GM19025 (cell line): ENCODE results near the gene EXOC1L.
A peak's percentile ranks its signal among the peaks of the same experiment; 100 is the strongest.
"Not testable (repeated sequence)": the region's sequence is repeated elsewhere in the genome, so short reads cannot be mapped to it uniquely, and the experiment has no call there.

Experiments
- ATAC-seq: cut with Tn5 transposase; IDR thresholded peaks from one replicate; pipeline ENCODE4 v1.9.1; 2021; ENCODE audit warnings: mild to moderate bottlenecking, low read depth, moderate library complexity; ENCODE audit not compliant: unreplicated experiment

Gene EXOC1L

GRCh38 chr4:55834086-55834795, 14.7 kb downstream of the EXOC1L start:
- no peak for ATAC-seq

GRCh38 chr4:55837903-55838302, 18.3 kb downstream of the EXOC1L start:
- ATAC-seq: no peak

GRCh38 chr4:55838356-55838755, 18.8 kb downstream of the EXOC1L start:
- ATAC-seq: no peak

GRCh38 chr4:55838952-55839351, 19.4 kb downstream of the EXOC1L start:
- ATAC-seq: no peak

- no peak for ATAC-seq
These were observed 21.4 kb downstream of the EXOC1L start for GRCh38 chr4:55840956-55841355.

GRCh38 chr4:55841373-55842239, 22.0 kb downstream of the EXOC1L start:
- ATAC-seq: not testable (repeated sequence)

- not testable (repeated sequence) for ATAC-seq
These were observed 22.7 kb downstream of the EXOC1L start for GRCh38 chr4:55842312-55842711.

GRCh38 chr4:55849724-55850123, 30.1 kb downstream of the EXOC1L start:
- no peak for ATAC-seq

- no peak for ATAC-seq
These were observed 32.3 kb downstream of the EXOC1L start for GRCh38 chr4:55851885-55852284.

- peak; percentile 96 for ATAC-seq
These were observed 34.0 kb downstream of the EXOC1L start, which contains the start of gene EXOC1 for GRCh38 chr4:55853484-55854046. Gene EXOC1, plus strand, starts transcription at chr4:55853648. Its CDS starts 4,676 bp downstream, at chr4:55858324.

- ATAC-seq: no peak
These were observed 34.5 kb downstream of the EXOC1L start for GRCh38 chr4:55854129-55854528.

GRCh38 chr4:55857586-55857985, 38.0 kb downstream of the EXOC1L start:
- no peak for ATAC-seq

- no peak for ATAC-seq
These were observed 40.1 kb downstream of the EXOC1L start for GRCh38 chr4:55859711-55860110.

- no peak for ATAC-seq
These were observed 45.1 kb downstream of the EXOC1L start for GRCh38 chr4:55864577-55865223.

GRCh38 chr4:55865228-55865806, 45.7 kb downstream of the EXOC1L start:
- no peak for ATAC-seq

- peak; percentile 65 for ATAC-seq
These were observed 46.8 kb downstream of the EXOC1L start for GRCh38 chr4:55866290-55866907.

GRCh38 chr4:55866973-55867574, 47.5 kb downstream of the EXOC1L start:
- peak; percentile 75 for ATAC-seq

- no peak for ATAC-seq
These were observed 49.0 kb downstream of the EXOC1L start for GRCh38 chr4:55868581-55869090.

- ATAC-seq: no peak
These were observed 51.8 kb downstream of the EXOC1L start for GRCh38 chr4:55871299-55871800.
